ACC112 (cell line): Measurements from ENCODE around the gene RASIP1.

Experiments used
- H2AFZ ChIP-seq: fragments of 200-600 bp; sonication (generic); one replicate; pipeline ENCODE4 v1.6.0; 2017; ENCODE audit warnings: antibody characterized with exemption, low read length; ENCODE audit not compliant: unreplicated experiment
- H3K27ac ChIP-seq: fragments of 200-600 bp; sonication (generic); 2 replicates; pipeline ENCODE4 v1.5.1; 2014; ENCODE audit warnings: low read depth, mild to moderate bottlenecking, antibody characterized with exemption, low read length, moderate library complexity
- H3K27me3 ChIP-seq: fragments of 200-600 bp; sonication (generic); 2 replicates; pipeline ENCODE4 v1.6.1; 2014; ENCODE audit warnings: mild to moderate bottlenecking, antibody characterized with exemption, low read length, moderate library complexity, mixed read lengths; ENCODE audit not compliant: insufficient read depth
- H3K36me3 ChIP-seq: fragments of 200-600 bp; sonication (generic); 2 replicates; pipeline ENCODE4 v1.6.1; 2016; ENCODE audit warnings: mild to moderate bottlenecking, antibody characterized with exemption, low read length, moderate library complexity, mixed read lengths; ENCODE audit not compliant: insufficient read depth
- H3K4me1 ChIP-seq: fragments of 200-600 bp; sonication (generic); one replicate; pipeline ENCODE4 v1.6.1; 2016; ENCODE audit warnings: low read length, mixed read lengths; ENCODE audit not compliant: insufficient read depth, unreplicated experiment, control insufficient read depth
- H3K4me3 ChIP-seq: fragments of 200-600 bp; sonication (generic); 2 replicates; pipeline ENCODE4 v1.5.1; 2014; ENCODE audit warnings: mild to moderate bottlenecking, low read depth, low read length
- H3K79me2 ChIP-seq: fragments of 200-600 bp; sonication (generic); one replicate; pipeline ENCODE4 v1.6.0; 2016; ENCODE audit warnings: low read length; ENCODE audit not compliant: control insufficient read depth, unreplicated experiment, insufficient read depth

The RASIP1 gene

GRCh38 chr19:48755787-48756186 lies 15.4 kb upstream of the RASIP1 start:
- Histone ChIP-seq H3K79me2 (no peaks in the 10 kb centered on the region), H3K27ac (no peak overlapping the region), H2AFZ (no peak overlapping the region), H3K4me1 (peaks cover 3% of the 10 kb centered on the region), H3K4me3 (no peak overlapping the region), H3K27me3 (peaks cover 13% of the 10 kb centered on the region), H3K36me3 (no peaks in the 10 kb centered on the region)

GRCh38 chr19:48755084-48755641 lies 14.8 kb upstream of the RASIP1 start, which contains the start of gene FGF21:
TSS of gene FGF21 (plus strand) at chr19:48755524. CDS start at chr19:48756237, 713 bp downstream.
- no peak within 1 kb of the TSS for H2AFZ ChIP-seq
- H3K4me1 ChIP-seq: peaks cover 3% of the 10 kb centered on the region
- peaks cover 13% of the 10 kb centered on the region for H3K27me3 ChIP-seq
- H3K79me2 ChIP-seq: no peaks in the 10 kb centered on the region
- H3K27ac ChIP-seq: no peak within 1 kb of the TSS
- no peaks in the 10 kb centered on the region for H3K36me3 ChIP-seq
- H3K4me3 ChIP-seq: no peak within 1 kb of the TSS

GRCh38 chr19:48752496-48753365 lies 12.3 kb upstream of the RASIP1 start, which contains the start of gene FUT1:
TSS of gene FUT1 (minus strand) at chr19:48752641. CDS start at chr19:48751281, 1,360 bp downstream.
- H3K4me3 ChIP-seq: peak within 1 kb of the TSS; percentile 20; the same call in 1 of the 2 replicates
- peak within 1 kb of the TSS; percentile 43 for H2AFZ ChIP-seq
- peaks cover 3% of the 10 kb centered on the region for H3K4me1 ChIP-seq
- H3K36me3 ChIP-seq: no peaks in the 10 kb centered on the region
- H3K79me2 ChIP-seq: no peaks in the 10 kb centered on the region
- peaks cover 13% of the 10 kb centered on the region for H3K27me3 ChIP-seq
- no peak within 1 kb of the TSS for H3K27ac ChIP-seq

GRCh38 chr19:48751845-48752495 lies 11.6 kb upstream of the RASIP1 start:
- no peak overlapping the region for H3K27ac ChIP-seq
- H2AFZ ChIP-seq: peak overlapping the region; percentile 43
- no peaks in the 10 kb centered on the region for H3K36me3 ChIP-seq
- H3K4me1 ChIP-seq: peaks cover 3% of the 10 kb centered on the region
- H3K79me2 ChIP-seq: no peaks in the 10 kb centered on the region
- H3K27me3 ChIP-seq: peaks cover 13% of the 10 kb centered on the region
- peak overlapping the region; percentile 20; the same call in 1 of the 2 replicates for H3K4me3 ChIP-seq

- H3K36me3 ChIP-seq: no peaks in the 10 kb centered on the region
- H3K4me3 ChIP-seq: no peak overlapping the region
- no peak overlapping the region for H2AFZ ChIP-seq
- peaks cover 3% of the 10 kb centered on the region for H3K4me1 ChIP-seq
- H3K27me3 ChIP-seq: peaks cover 13% of the 10 kb centered on the region
- H3K27ac ChIP-seq: no peak overlapping the region
- no peaks in the 10 kb centered on the region for H3K79me2 ChIP-seq
Measured at GRCh38 chr19:48750771-48751504, 10.5 kb upstream of the RASIP1 start.

GRCh38 chr19:48750351-48750750 lies 9.9 kb upstream of the RASIP1 start:
- Histone ChIP-seq H3K4me1 (peaks cover 3% of the 10 kb centered on the region), H3K4me3 (no peak overlapping the region), H3K79me2 (no peaks in the 10 kb centered on the region), H3K27me3 (peaks cover 17% of the 10 kb centered on the region), H3K36me3 (no peaks in the 10 kb centered on the region), H3K27ac (no peak overlapping the region), H2AFZ (no peak overlapping the region)

- Histone ChIP-seq H3K27me3 (peaks cover 17% of the 10 kb centered on the region), H3K36me3 (no peaks in the 10 kb centered on the region), H3K4me3 (no peak overlapping the region), H3K4me1 (peaks cover 3% of the 10 kb centered on the region), H2AFZ (no peak overlapping the region), H3K27ac (no peak overlapping the region), H3K79me2 (no peaks in the 10 kb centered on the region)
Measured at GRCh38 chr19:48749571-48750198, 9.3 kb upstream of the RASIP1 start.

- Histone ChIP-seq H3K4me1 (no peaks in the 10 kb centered on the region), H3K27me3 (0 out of 2 replicates have a peak, but pooled peaks cover 4% of the 10 kb centered on the region), H3K36me3 (no peaks in the 10 kb centered on the region), H2AFZ (peak within 1 kb of the TSS; percentile 95), H3K4me3 (peak within 1 kb of the TSS; percentile 79), H3K79me2 (no peaks in the 10 kb centered on the region), H3K27ac (peak within 1 kb of the TSS; percentile 65)
Measured at GRCh38 chr19:48746738-48747575, 6.5 kb upstream of the RASIP1 start, which contains the start of gene IZUMO1. TSS of gene IZUMO1 (minus strand) at chr19:48746909. CDS start at chr19:48745859, 1,050 bp downstream.

GRCh38 chr19:48746110-48746509 lies 5.7 kb upstream of the RASIP1 start:
- H3K4me1 ChIP-seq: no peaks in the 10 kb centered on the region
- H3K4me3 ChIP-seq: 0 out of 2 replicates have a peak overlapping the region, but pooled peaks have one; percentile 79
- no peak overlapping the region for H2AFZ ChIP-seq
- no peak overlapping the region; the same call in 1 of the 2 replicates for H3K27ac ChIP-seq
- H3K27me3 ChIP-seq: 0 out of 2 replicates have a peak, but pooled peaks cover 4% of the 10 kb centered on the region
- H3K36me3 ChIP-seq: no peaks in the 10 kb centered on the region
- no peaks in the 10 kb centered on the region for H3K79me2 ChIP-seq
